ENCODE results near the gene TBC1D8.

- TF ChIP-seq MAX (CRISPR knock-in tag; IDR thresholded peaks at IDR 0.05) (no peak), CTCF (IDR thresholded peaks at IDR 0.05) (no peak), ATF2 (CRISPR knock-in tag; IDR thresholded peaks at IDR 0.05; ENCODE audit: borderline replicate concordance, low read depth) (no peak), CREB1 (CRISPR knock-in tag; IDR thresholded peaks at IDR 0.05) (no peak), MYBL2 (CRISPR knock-in tag; IDR thresholded peaks at IDR 0.05) (no peak), FOXK1 (CRISPR knock-in tag; IDR thresholded peaks at IDR 0.05) (no peak), ZNF423 (CRISPR knock-in tag; IDR thresholded peaks at IDR 0.05) (no peak)
Measured at GRCh38 chr2:101032084-101032776, 119.0 kb downstream of the TBC1D8 start.
